HG02571 (cell line): ENCODE results near the gene IFNL2.
"Not testable (repeated sequence)": the region's sequence is repeated elsewhere in the genome, so short reads cannot be mapped to it uniquely, and the experiment has no call there.

ENCODE experiments used
- ATAC-seq: cut with Tn5 transposase; IDR thresholded peaks from one replicate; pipeline ENCODE4 v1.9.1; 2021; ENCODE audit warnings: mild to moderate bottlenecking, moderate library complexity; ENCODE audit not compliant: unreplicated experiment

The IFNL2 gene

DNA sequence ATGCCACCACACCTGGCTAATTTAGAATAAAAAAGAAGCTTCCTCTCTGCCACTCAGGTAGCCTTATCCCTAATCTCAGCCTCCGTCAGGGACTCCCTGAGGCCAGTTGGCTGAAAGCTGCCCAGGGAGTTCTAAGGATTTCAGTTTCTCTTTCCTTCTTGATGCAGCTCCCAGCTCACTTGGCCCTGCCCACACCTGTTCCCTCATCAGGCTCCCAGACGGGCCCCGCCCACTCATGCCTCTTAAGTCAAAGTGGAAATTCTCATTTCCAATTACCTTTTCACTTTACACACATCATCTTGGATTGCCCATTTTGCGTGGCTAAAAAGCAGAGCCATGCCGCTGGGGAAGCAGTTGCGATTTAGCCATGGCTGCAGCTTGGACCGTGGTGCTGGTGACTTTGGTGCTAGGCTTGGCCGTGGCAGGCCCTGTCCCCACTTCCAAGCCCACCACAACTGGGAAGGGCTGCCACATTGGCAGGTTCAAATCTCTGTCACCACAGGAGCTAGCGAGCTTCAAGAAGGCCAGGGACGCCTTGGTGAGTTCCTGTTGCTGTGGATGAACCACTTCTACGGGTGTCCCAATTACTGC lies 28.0 kb downstream of the IFNL2 start, which contains the start of gene IFNL1:
IFNL1 (plus strand) TSS at position 353 of the 591 bp plus-strand sequence; CDS start at position 368, 15 bp downstream.
- no peak for ATAC-seq

DNA sequence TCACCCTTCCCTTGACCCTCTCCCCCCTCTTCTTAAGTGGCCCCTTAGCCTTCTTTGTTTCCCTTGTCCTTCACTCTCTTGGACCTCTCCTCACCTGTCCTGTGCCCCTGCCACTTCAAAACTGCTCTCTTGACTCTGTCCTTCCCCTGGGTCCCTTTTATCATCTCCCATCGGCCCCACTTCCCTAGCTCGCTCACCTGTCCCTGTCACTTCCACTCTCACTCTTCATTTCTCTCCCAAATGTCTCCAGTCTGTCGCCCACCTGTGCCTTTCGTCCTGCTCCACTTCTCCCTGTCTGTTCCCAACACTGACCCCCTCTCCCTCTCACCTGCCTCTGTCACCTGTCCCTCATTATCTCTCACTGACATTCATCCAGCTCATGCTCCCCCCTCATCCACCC lies 28.7 kb downstream of the IFNL2 start:
- ATAC-seq, result no peak

DNA sequence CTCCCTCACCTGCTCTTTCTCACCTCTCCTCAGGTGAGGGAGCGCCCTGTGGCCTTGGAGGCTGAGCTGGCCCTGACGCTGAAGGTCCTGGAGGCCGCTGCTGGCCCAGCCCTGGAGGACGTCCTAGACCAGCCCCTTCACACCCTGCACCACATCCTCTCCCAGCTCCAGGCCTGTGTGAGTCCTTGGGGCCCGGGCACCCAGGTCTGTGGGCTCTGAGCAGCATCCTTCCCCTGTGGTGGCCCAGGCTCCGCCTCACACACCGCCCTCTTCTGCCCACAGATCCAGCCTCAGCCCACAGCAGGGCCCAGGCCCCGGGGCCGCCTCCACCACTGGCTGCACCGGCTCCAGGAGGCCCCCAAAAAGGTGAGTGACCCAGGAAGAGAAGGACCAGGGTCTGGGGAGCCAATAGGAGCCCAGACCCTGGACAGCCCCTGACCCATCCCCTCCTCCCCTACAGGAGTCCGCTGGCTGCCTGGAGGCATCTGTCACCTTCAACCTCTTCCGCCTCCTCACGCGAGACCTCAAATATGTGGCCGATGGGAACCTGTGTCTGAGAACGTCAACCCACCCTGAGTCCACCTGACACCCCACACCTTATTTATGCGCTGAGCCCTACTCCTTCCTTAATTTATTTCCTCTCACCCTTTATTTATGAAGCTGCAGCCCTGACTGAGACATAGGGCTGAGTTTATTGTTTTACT lies 29.9 kb downstream of the IFNL2 start:
- no peak for ATAC-seq

DNA sequence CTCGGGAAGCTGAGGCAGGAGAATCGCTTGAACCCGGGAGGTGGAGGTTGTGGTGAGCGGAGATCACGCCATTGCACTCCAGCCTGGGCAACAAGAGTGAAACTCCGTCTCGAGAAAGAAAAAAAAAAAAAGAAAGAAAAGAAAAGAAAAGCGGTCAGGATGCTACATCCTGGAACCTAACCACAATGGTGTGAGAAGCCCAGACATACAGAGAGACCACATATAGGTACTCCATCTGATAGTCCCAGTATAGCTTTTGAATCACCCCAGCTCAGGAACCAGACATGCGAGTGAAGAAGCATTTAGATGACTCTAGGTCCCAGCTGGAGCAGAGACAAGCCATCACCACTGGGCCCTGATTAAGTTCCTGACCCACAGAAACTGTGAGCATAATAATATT lies 31.2 kb downstream of the IFNL2 start:
- ATAC-seq, result no peak

DNA sequence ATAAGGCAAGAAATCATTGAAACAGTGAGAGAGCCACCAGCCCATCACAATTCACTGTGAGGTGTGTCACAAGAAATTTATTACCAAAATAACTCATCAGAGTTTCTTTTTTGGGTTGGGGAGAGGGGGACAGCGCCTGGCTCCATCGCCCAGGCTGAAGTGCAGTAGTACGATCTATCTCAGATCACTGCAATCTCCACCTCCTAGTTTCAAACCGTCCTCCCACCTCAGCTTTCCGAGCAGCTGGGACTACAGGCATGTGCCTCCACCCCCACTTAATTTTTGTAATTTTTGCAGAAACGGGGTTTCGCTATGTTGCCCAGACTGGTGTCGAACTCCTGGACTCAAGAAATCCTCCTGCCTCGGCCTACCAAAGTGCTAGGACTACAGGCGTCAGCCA lies 31.6 kb downstream of the IFNL2 start:
- no peak for ATAC-seq

DNA sequence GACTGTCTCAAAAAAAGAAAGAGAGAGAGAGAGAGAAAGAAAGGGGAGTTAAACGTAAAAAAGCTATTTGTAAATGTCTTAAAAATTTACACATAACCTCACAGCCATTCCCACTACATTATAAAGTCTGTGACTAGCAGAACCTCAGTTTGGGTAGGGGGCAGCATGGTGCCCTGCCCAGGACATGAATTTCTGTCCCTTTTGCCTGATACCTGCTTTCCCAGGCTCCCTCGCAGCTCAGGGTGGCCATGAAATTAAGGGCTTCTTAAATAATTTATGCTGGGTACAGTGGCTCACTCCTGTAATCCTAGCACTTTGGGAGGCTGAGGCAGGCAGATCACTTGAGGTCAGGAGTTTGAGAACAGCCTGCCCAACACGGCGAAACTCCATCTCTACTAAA lies 32.8 kb downstream of the IFNL2 start:
- ATAC-seq, result no peak

DNA sequence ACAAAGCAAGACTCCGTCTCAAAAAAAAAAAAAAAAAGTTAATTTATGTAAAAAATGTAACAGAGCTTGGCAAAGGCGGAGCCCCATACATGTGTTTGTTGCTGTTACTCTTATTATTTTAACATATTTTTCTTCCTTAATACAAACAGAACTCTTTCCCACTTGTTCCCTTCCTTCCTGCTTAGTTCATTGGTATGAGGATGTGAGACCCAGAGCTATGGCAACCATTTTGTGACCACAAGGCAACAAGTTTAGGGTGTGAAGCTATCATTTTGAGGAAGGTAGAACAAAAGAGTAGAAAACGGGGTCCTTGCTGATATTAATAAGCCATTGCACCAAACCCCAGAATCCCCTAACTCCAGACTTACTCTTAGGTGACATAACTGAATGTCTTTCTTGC lies 33.4 kb downstream of the IFNL2 start:
- ATAC-seq, result no peak

DNA sequence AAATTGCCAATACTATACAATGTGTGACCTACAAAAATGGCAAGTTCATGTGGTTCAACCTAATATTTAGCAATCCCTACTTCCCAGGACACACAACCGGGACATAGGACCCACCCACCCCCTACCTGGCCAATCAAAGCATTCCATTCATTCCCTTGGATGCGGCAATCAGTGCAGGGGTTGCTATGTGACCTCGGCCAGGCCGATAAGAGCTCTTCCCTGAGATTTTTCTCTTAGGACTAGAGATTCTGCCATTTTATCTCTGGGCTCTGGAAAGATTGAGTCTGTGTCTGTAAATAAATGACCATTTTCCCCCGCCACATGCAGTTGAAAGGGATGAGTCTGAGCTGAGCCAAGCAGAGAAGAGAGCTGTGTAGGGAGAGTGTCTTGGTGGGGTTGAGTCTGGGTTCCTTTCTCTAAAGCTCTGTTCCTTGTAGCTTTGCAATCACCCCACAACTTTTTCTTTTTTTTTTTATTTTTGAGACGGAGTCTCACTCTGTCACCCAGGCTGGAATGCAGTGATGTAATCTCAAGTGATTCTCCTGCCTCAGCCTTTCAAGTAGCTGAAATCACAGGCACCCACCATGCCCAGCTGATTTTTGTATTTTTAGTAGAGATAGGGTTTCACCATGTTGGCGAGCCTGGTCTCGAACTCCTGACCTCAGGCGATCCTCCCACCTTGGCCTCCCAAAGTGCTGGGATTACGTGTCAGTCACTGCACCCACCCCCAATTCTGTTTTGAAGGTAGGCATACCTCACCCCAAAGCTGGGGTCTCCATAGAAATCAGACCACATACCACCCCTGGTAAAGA lies 35.4 kb downstream of the IFNL2 start:
- no peak for ATAC-seq

DNA sequence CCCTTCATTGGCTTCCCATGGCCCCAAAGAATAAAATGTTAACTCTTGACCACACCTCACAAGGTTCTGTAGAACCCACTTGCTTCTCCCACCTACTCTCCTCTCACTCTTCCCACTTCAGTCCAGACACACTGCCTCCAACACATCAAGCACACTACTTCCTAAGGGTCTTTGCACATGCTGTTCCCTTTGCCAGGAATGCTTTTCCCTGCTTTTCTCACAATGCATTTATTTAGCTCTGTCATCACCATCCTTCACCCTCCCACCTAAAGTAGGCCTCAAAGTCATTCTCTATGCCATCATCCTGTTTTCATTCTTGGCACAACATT lies 36.0 kb downstream of the IFNL2 start:
- ATAC-seq, result no peak

DNA sequence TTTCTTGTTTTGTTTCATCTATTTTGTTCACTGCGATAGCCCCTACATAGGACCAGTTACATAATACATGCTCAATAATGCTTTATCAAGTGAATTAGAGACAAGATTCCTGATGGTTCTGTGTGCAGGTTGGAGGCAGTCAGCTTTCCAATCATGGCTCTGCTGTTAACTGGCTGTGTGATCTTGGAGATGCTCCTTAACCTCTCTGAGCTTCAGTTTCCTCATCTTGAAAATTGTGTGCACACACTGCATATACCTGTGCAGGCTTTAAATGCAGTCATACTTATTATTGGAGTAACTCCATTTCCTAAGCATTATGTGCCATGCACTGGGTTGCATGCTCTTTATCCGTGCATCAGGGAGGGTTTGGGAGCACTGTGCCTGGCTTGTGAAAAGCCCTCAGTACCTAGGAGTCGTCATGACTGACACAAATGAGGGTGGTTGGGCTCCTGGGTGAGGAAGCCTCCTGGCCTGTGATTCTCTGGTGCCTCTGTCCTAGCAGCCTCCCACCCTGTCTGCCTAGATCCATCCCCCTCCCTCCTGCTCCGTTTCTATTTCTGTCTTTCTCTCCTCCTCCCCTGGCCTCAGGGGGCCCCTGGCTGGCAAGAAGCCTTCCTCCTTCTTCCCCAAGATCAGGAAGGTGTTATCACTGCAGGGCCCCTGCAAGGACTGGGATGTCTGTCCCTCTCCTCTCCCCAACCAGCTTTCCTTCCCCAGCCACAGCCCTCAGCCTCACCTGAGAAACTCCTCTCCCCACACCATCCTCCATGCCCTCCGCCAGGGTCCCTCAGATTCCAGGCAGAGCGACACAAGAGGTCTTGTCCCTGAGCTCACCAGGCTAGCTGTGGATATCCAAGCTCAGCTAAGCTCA lies 36.7 kb downstream of the IFNL2 start:
- ATAC-seq, result no peak

DNA sequence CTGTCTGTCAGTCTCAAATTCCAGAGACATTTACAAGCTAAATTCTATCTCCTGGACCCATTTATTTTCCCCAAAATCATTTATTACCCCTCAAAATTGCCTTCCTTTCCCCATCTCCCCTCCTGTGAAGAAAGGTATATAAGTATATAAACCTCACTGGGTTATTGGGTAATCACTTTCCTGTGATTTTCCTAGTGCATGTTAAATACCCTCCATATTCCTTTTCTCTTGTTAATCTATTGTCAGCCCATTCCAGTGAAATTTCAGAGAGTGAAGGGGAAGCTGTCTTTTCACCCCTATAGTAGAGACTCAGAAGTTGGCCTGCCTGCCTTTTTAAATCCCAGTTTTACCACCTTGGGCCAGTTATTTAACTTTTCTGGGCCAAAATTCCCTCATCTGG lies 37.9 kb downstream of the IFNL2 start:
- ATAC-seq, result no peak

DNA sequence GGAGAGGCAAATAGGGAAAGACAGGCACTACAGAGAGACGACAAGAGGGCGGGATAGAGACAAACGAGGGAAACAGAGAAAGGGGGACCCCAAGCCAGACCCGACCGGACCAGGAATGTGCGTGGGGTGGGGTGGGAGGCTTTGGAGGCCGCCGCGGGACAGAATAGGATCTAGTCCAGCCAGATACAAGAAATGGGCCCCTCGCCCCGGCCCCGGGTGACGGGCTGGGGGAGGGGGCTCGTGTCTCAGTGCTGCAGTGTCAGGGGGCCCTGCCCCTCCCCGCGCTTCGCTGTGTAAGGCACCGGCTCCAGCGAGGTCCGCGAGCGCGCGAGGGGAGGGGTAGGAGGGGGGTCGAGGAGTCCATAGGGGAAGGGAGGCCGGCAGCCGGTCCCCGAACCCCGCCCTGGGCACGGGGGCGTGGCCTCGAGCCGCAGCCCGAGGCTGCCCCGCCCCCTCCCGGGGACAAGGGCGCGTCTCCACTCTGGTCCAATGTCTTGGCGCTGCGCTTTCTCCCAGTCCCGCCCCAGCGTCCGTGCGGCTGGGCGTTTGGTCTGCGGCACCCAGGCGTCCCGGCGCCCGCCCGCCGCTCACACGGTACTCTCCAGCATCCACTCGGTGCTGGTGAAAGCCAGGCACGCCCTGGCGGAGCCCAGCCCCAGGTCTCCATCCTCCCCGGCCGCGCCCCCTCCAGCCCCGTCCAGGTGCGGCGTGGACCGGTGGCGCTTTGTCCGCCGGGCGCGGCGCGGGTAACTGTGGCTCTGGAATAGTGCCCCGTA lies 39.0 kb downstream of the IFNL2 start:
- no peak for ATAC-seq

DNA sequence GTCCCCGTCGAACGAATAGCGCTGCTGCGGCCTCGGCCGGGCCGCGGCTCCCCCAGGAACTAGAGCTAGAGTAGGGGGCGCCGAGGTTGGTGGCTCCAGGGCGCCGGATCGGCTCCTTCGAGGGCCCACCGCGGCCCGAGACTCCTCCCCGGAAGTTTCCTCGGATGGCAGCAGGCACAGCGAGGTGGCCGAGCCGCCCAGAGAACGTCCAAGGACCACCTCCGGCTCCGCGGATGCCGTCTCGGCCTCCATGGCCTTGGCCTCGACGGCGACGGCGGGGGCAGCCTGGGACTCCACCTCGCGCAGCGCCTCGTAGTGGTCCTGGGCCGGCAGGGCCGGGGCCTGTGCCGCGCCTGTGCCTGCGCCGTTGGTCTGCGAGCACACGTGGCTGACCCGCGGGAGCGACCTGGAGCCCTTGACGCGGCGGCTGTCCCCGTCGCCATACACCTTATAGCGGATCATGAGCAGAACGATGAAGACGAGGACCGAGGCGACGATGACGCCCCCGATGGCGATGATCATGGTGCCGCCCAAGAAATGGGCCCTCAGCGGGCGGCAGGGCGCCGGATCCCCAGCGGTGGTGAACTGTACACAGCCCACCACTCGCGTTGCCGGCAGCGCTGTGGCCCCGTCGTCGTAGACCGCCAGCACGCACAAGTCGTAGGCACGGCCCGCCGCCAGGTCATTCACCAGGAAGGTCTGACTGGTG lies 39.8 kb downstream of the IFNL2 start:
- ATAC-seq, result no peak

DNA sequence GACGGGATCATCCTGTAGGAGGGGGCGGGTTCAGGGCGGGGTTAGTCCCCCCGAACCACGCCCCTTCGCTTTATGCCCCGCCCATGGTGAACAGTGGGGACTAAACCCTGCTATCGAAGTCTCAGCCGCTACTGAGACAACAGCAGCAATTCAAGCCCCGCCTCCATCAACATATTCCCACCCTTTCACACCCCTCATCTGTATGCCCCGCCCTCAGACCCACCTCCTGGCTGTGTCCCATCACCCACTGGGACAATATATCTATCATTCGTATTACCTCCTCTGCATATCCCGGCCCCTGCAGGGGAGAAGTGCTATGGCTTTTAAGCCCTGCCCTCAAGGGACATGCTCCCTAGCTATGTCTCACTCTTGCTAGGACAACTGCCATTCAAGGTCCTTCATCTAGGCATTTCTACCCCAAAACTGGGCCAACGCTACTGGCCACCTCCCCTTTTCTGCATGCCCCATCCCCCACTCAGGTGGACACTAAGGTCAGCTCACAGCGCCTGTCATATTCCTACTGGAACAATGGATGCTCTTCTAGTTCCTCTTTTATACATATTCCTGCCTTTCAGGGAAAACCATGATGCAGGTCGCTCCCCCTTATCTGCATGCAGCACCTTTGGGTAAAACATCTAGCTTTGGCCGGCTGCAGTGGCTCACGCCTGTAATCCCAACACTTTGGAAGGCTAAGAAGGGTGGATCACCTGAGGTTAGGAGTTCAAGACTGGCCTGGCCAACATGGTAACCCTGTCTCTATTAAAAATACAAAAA lies 40.5 kb downstream of the IFNL2 start:
- no peak for ATAC-seq

DNA sequence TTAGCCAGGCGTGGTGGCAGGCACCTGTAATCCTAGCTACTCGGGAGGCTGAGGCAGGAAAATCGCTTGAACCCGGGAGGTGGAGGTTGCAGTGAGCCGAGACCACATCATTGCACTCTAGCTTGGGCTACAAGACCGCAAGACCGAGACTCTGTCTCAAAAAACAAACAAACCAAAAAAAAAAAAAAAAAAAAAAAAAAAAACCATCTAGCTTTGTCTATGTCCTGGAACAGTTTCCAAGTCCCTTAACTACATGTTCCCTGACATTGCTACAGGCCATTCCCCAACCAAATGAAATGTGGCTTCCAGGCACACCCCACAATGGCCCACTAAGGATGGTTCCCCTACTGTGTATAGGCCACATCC lies 41.1 kb downstream of the IFNL2 start:
- not testable (repeated sequence) for ATAC-seq

DNA sequence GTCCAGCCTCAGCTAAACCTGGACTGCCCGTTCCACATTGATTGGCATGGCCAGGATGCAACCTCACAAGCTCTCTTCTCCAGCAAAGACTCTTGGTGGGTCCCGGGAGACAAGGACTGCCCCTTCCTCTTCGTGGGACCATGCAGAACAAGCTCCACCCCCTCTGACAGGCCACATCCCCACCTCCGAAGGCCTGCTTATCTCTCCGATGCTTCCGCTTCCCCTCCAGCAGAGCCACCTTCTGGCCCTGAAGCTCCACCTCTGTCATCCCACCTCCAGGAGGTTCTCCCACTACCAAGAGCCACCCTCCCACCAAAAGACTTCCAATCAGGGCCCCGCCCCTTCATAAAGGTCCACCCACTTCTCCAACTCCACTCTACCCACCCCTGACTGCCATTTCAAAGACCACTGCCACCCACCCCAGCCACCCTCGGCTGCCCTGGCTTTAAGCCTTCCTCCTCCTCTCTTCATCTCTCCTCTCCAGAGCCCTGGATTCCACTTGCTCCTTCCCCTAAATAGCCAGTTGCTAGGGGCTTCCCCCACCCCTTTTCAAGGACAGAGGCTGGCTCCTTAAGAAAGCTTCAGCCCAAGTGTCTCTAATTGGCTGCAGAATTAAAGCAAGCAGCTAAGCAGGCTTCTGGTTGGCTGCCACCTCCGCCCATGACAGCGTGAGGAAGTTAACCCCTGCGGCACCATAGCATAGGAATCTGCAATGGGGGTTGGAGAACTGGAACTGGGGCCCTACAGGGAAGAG lies 42.5 kb downstream of the IFNL2 start:
- ATAC-seq, result no peak

DNA sequence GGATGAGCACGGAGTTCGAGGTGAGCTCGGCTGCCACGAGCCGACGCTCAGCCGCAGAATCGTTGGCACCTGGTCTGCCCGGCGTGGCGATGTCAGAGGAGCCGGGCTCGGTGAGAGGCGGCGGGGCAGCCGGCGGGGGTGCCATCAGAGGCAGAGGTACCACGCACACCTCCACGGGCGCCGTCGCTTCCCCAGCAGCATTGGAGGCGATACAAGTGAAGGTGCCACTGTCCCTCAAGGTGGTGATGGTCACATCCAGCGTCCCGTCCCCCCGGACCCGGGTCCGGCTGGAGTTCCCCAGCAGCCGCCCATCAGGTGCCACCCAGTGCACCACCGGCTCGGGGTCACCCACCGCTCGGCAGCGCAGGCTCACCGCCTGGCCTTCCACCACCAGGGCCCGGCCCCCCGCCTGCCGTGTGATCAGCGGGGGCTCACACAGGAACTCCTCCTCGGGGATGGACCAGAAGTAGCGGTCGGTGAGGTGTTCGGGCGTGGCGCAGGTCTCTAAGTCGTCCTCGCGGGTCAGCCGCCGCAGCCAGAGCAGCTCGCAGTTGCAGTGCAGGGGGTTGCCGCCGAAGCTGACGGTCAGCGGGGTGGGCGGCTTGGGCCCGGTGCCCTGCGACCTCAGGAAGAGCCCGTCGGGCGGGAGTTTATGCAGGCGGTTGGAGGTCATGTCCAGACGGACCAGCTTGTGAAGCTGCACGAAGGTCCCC lies 46.0 kb downstream of the IFNL2 start:
- no peak for ATAC-seq

DNA sequence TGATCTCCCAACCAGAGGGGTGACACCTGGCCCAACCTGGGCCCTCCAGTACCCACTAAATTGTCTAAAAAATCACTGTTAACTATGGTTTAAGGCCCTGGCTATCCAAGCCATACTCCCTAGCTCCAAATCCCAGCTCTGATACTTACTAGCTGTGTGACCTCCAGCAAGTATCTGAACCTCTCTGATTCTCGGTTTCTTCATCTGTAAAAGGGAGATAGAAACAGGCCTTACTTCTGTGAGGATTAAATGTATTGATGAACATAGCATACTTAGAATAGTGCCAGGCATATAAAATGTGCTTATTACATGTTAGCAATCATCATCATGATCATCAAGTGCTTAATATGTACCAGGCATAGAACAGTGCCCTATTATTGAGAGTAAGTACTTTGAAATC lies 47.7 kb downstream of the IFNL2 start:
- ATAC-seq, result no peak
